Skeletal muscle satellite cell (primary cell): ENCODE measurements around the gene MBOAT2.

Experiments used
- H3K27me3 ChIP-seq: 2 replicates; pipeline ENCODE4 v1.7.0; 2013; ENCODE audit warnings: low read length; ENCODE audit not compliant: control insufficient read depth, insufficient read depth
- H3K36me3 ChIP-seq: 2 replicates; pipeline ENCODE4 v1.7.0; 2013; ENCODE audit warnings: mild to moderate bottlenecking, control low read depth, low read length; ENCODE audit not compliant: insufficient read depth
- H3K4me1 ChIP-seq: 2 replicates; pipeline ENCODE4 v1.7.0; 2013; ENCODE audit warnings: low read length; ENCODE audit not compliant: control insufficient read depth, insufficient read depth
- H3K4me2 ChIP-seq: 2 replicates; pipeline ENCODE4 v1.7.0; 2013; ENCODE audit warnings: mild to moderate bottlenecking, low read length
- H3K4me3 ChIP-seq: 2 replicates; pipeline ENCODE4 v1.7.0; 2013; ENCODE audit warnings: low read length
- H3K9ac ChIP-seq: 2 replicates; pipeline ENCODE4 v1.7.0; 2013; ENCODE audit warnings: mild to moderate bottlenecking, low read depth, low read length, moderate library complexity
- H3K9me3 ChIP-seq: replicated peaks from 2 replicates; pipeline ENCODE4 v1.7.0; 2013; ENCODE audit warnings: mild to moderate bottlenecking, control low read depth, low read length

MBOAT2 gene

GRCh38 chr2:9031246-9031645 is 27.8 kb upstream of the MBOAT2 start:
- H3K36me3 ChIP-seq = no peaks in the 10 kb centered on the region
- no peak overlapping the region for H3K9ac ChIP-seq
- peaks cover 8% of the 10 kb centered on the region for H3K4me1 ChIP-seq
- H3K9me3 ChIP-seq = no peaks in the 10 kb centered on the region
- no peak overlapping the region for H3K4me3 ChIP-seq
- no peaks in the 10 kb centered on the region for H3K27me3 ChIP-seq
- peak overlapping the region; percentile 2 for H3K4me2 ChIP-seq

GRCh38 chr2:9030841-9031240 is 27.4 kb upstream of the MBOAT2 start:
- peaks cover 8% of the 10 kb centered on the region for H3K4me1 ChIP-seq
- H3K36me3 ChIP-seq = no peaks in the 10 kb centered on the region
- H3K27me3 ChIP-seq = no peaks in the 10 kb centered on the region
- H3K4me3 ChIP-seq = no peak overlapping the region
- H3K9me3 ChIP-seq = no peaks in the 10 kb centered on the region
- H3K9ac ChIP-seq = no peak overlapping the region
- H3K4me2 ChIP-seq = peak overlapping the region; percentile 2

GRCh38 chr2:9030190-9030589 is 26.7 kb upstream of the MBOAT2 start:
- Histone ChIP-seq H3K27me3 (no peaks in the 10 kb centered on the region), H3K9me3 (no peaks in the 10 kb centered on the region), H3K4me1 (peaks cover 8% of the 10 kb centered on the region), H3K9ac (no peak overlapping the region), H3K36me3 (no peaks in the 10 kb centered on the region), H3K4me3 (no peak overlapping the region), H3K4me2 (no peak overlapping the region)

- no peak overlapping the region for H3K9ac ChIP-seq
- H3K36me3 ChIP-seq = no peaks in the 10 kb centered on the region
- H3K27me3 ChIP-seq = no peaks in the 10 kb centered on the region
- no peak overlapping the region for H3K4me3 ChIP-seq
- H3K4me1 ChIP-seq = peaks cover 8% of the 10 kb centered on the region
- H3K9me3 ChIP-seq = no peaks in the 10 kb centered on the region
- no peak overlapping the region for H3K4me2 ChIP-seq
These were observed 26.2 kb upstream of the MBOAT2 start for GRCh38 chr2:9029721-9030120.

DNA sequence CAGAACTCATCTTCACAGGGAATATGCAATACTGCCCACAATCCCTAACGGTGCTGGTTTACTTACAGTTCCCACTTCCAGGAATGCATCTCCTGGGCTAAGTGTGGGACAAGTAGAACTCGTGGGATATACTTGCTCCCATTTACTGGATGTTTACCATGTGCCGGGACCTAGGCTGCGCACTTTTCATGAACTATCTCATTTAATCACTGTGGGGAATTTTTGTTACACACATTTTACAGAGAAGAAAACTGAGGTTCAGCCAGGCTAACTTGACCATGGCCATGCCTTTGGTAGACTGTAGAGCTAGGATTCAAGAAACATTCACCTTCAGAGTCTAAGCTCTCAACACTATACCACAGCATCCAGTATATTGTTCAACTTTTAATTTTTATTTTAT is 24.4 kb upstream of the MBOAT2 start:
- Histone ChIP-seq H3K4me3 (no peak overlapping the region), H3K9ac (no peak overlapping the region), H3K36me3 (no peaks in the 10 kb centered on the region), H3K27me3 (no peaks in the 10 kb centered on the region), H3K4me1 (peaks cover 6% of the 10 kb centered on the region), H3K9me3 (no peaks in the 10 kb centered on the region), H3K4me2 (no peak overlapping the region)

GRCh38 chr2:9025746-9026145 is 22.3 kb upstream of the MBOAT2 start:
- H3K4me1 ChIP-seq = no peaks in the 10 kb centered on the region
- H3K36me3 ChIP-seq = no peaks in the 10 kb centered on the region
- H3K27me3 ChIP-seq = no peaks in the 10 kb centered on the region
- H3K4me2 ChIP-seq = no peak overlapping the region
- H3K4me3 ChIP-seq = no peak overlapping the region
- H3K9ac ChIP-seq = no peak overlapping the region
- peaks cover 3% of the 10 kb centered on the region for H3K9me3 ChIP-seq

DNA sequence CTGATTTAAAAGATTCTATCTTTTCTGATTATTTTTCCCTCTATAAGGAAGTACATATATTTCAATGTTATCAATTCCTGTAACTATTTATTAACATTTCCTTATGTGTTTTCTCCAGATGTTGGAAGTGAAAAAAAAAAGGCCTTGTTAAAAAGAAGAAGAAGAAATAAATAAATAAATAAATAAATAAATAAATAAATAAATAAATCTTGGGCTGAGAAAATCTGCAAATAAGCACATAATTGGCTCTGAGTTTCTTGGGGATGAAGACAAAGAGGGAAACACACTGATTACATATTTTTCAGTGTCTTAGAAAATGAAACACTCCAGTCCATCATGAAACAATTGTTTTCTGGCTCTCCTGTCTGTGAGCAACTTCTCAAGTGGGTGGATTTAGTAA is 21.1 kb upstream of the MBOAT2 start:
- no peaks in the 10 kb centered on the region for H3K27me3 ChIP-seq
- H3K9me3 ChIP-seq = peaks cover 3% of the 10 kb centered on the region
- no peak overlapping the region for H3K9ac ChIP-seq
- H3K4me3 ChIP-seq = no peak overlapping the region
- H3K4me2 ChIP-seq = no peak overlapping the region
- no peaks in the 10 kb centered on the region for H3K4me1 ChIP-seq
- no peaks in the 10 kb centered on the region for H3K36me3 ChIP-seq

DNA sequence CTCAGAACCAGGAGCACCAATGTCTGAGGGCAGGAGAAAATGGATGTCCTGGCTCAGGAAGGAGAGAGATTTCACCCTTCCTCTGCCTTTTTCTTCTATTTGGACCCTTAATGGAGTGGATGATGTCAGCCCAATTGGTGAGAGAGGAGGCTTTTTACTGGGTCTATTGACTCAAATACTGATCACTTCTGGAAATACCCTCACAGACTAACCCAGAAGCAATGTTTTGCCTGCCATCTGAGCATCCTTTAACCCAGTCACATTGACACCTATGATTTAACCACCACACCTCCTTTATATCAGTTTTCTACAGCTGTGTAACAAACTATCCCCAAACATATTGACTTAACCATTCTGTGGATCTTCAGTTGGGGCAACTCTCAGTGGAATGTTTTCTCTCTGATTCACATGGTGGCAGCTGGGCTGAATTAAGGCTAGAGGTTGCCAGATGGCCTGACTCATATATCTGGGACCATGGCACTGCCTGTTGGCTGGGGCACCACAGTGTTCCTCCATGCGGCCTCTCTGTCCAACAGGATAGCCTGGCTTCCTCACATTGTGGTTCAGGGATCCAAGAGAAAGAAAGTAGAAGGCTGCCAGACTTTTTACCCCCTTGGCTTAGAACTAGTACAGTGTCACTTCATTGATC is 18.2 kb upstream of the MBOAT2 start:
- peaks cover 3% of the 10 kb centered on the region for H3K9me3 ChIP-seq
- peaks cover 9% of the 10 kb centered on the region for H3K4me1 ChIP-seq
- H3K9ac ChIP-seq = no peak overlapping the region
- no peaks in the 10 kb centered on the region for H3K27me3 ChIP-seq
- no peaks in the 10 kb centered on the region for H3K36me3 ChIP-seq
- H3K4me2 ChIP-seq = no peak overlapping the region
- no peak overlapping the region for H3K4me3 ChIP-seq

- Histone ChIP-seq H3K9ac (no peak overlapping the region), H3K4me3 (no peak overlapping the region), H3K4me1 (peaks cover 9% of the 10 kb centered on the region), H3K27me3 (no peaks in the 10 kb centered on the region), H3K4me2 (no peak overlapping the region), H3K36me3 (no peaks in the 10 kb centered on the region), H3K9me3 (peaks cover 3% of the 10 kb centered on the region)
These were observed 16.8 kb upstream of the MBOAT2 start for GRCh38 chr2:9020267-9020666.

- H3K9ac ChIP-seq = peak overlapping the region; percentile 61
- H3K4me3 ChIP-seq = peak overlapping the region; percentile 64
- peaks cover 3% of the 10 kb centered on the region for H3K9me3 ChIP-seq
- no peaks in the 10 kb centered on the region for H3K36me3 ChIP-seq
- H3K4me1 ChIP-seq = peaks cover 9% of the 10 kb centered on the region
- H3K27me3 ChIP-seq = no peaks in the 10 kb centered on the region
- peak overlapping the region; percentile 78 for H3K4me2 ChIP-seq
These were observed 15.1 kb upstream of the MBOAT2 start for GRCh38 chr2:9018534-9018933.

DNA sequence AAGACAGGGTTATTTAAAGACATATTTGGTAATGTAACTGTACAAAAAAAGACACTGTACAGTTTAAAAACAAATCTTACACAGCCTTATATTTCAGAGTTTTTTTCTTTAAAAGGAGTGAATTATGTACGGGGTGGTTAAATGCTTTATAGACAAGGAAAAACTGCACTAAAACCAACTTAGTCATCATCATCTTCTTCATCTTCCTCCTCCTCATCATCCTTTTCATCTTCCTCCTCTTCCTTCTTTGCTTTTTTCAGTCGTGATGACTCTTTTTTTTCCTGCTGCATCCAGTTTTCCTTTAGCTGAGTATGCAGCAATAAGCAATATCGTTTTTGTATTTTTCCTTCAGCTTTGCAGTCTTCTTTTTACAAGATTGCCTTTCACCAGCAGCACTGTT is 14.6 kb upstream of the MBOAT2 start:
- Histone ChIP-seq H3K36me3 (no peaks in the 10 kb centered on the region), H3K4me3 (peak overlapping the region; percentile 64), H3K9me3 (peaks cover 3% of the 10 kb centered on the region), H3K4me1 (peaks cover 9% of the 10 kb centered on the region), H3K4me2 (peak overlapping the region; percentile 78), H3K27me3 (no peaks in the 10 kb centered on the region), H3K9ac (peak overlapping the region; percentile 61)

- H3K27me3 ChIP-seq = no peaks in the 10 kb centered on the region
- no peak overlapping the region for H3K4me2 ChIP-seq
- peaks cover 3% of the 10 kb centered on the region for H3K9me3 ChIP-seq
- no peaks in the 10 kb centered on the region for H3K36me3 ChIP-seq
- H3K4me1 ChIP-seq = peaks cover 9% of the 10 kb centered on the region
- no peak overlapping the region for H3K9ac ChIP-seq
- H3K4me3 ChIP-seq = no peak overlapping the region
These were observed 13.9 kb upstream of the MBOAT2 start for GRCh38 chr2:9017411-9017810.
